GM21737 (cell line): Measurements from ENCODE around the gene TTC8.

Source experiments
- ATAC-seq: cut with Tn5 transposase; IDR thresholded peaks from one replicate; pipeline ENCODE4 v1.9.1; 2021; ENCODE audit warnings: mild to moderate bottlenecking, moderate library complexity; ENCODE audit not compliant: unreplicated experiment

TTC8 gene

GRCh38 chr14:88864198-88864597, 39.7 kb downstream of the TTC8 start:
- no peak for ATAC-seq

- no peak for ATAC-seq
These were observed 41.9 kb downstream of the TTC8 start for GRCh38 chr14:88866305-88866704.

GRCh38 chr14:88868558-88869159, 44.2 kb downstream of the TTC8 start:
- ATAC-seq = no peak

DNA sequence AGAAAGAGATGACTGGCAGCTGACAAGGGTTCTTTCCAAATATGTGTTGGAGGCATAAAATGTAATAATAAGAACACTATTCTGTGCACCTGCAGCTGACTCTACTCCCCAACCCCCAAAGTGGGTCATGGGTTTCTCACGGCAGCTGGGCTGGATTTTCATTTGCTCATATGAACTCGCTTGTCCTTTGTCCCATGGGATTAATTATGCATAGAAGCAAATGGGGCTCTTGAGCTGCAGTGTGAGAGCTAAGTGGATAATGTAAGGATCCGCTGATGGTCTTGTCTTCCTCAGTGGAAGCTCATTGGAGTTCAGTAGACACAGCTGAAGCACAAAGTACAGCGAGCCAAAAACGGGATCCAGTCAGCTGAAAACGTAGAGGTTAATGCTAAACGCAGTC, 46.3 kb downstream of the TTC8 start:
- no peak for ATAC-seq

GRCh38 chr14:88871429-88871828, 47.0 kb downstream of the TTC8 start:
- ATAC-seq = no peak

DNA sequence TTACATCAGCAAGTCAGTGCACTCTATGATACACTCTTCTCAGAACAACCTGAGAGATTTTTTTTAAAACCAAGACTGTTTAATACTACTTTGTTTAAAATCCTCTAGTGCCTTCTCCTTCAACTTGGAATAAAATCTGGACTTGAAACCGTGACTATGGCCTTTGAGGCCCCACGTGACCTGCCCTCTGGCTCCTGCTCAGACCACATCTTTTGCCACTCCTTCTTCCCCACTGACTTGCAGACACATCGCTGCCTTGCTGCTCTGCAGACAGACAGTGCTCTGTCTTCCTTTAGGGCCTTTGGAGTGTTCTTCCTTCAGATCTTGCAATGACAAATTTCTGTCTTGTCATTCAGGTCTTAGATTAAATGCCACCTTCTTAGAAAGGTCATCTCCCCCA, 48.5 kb downstream of the TTC8 start:
- ATAC-seq = no peak

GRCh38 chr14:88877192-88877591, 52.7 kb downstream of the TTC8 start:
- ATAC-seq = no peak

- no peak for ATAC-seq
These were observed 54.6 kb downstream of the TTC8 start for GRCh38 chr14:88879022-88879421.

- no peak for ATAC-seq
These were observed 57.8 kb downstream of the TTC8 start for GRCh38 chr14:88882236-88882635.

DNA sequence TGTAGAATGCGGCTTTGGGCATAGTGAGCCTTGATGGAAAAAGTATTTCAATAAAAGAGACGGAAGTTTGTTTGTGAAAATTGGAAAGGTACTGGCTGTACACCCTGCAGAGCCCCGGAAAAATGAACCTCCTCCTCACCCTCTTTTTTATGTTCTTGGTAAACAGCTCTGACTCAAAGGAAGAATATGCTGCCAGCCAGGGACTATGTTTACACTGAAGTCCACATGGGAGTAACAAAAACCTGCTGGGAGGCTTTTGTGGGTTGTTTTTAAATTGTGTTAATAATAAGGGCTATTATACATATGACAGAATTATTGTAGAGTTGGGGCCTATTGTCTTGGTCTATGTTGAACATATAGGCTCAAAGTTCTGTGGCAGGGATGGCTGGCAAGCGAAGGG, 70.7 kb downstream of the TTC8 start:
- ATAC-seq = no peak

DNA sequence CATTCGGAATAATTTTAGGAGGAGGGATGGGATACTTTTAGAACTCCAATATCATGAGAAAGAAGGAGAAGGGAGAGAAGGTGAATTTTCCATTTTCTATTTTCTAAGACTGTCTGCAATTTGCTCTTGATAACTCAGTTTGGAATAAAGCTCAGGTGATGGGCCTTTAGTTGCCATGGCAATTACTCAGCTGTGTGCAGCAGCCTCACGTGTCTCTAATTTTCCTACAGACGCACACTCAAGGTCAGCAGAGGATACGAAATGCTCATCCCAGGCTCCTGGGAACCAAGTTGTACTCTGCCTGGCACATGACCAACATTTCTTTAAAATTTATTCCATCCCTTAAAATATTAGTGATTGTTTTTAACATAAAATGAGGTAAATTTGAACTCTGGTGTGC, 76.7 kb downstream of the TTC8 start:
- ATAC-seq = no peak

- ATAC-seq = no peak
These were observed 77.5 kb downstream of the TTC8 start for GRCh38 chr14:88901991-88902390.

- no peak for ATAC-seq
These were observed 78.4 kb downstream of the TTC8 start for GRCh38 chr14:88902850-88903249.

DNA sequence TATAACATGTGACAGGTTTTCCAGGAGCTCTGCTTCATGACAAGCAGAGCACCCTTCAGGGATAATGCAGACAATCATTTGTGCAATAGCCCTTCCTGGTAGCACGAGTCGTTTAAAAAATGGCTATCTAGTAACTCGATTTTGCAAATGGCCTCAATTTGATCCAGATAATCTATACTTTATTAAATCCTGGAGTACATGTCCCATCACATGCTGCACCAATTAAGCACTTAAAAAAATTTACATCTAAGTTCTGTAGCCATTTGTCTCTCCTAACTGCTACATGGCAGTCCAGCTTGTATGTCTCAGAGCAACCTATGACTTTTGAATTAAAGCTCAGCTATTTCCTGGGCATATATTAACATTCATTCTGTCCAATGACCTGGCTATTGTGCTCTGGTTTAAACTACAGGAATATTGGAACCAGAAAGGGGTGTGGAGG, 79.8 kb downstream of the TTC8 start:
- ATAC-seq = no peak

DNA sequence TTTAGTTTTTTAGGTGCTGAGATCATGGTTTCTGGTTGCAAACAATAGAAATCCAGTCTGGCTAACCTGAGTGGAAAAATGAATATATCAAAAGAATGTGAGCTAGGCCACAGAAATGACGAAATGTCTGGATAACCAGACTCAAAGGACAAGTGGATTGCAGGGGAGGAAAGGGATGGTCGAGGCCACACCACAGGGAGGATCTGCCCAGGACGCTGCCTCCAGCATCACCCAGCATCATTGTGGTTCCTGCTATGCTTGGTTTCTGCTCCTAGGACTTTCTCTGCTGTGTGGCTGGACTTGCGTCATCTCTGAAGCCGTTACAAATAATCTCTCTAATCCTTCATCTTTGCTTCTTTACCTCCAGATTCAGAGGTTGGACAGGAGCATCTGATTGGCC, 80.4 kb downstream of the TTC8 start:
- no peak for ATAC-seq

- no peak for ATAC-seq
These were observed 83.8 kb downstream of the TTC8 start for GRCh38 chr14:88908216-88908615.

GRCh38 chr14:88910386-88910785, 85.9 kb downstream of the TTC8 start:
- no peak for ATAC-seq

DNA sequence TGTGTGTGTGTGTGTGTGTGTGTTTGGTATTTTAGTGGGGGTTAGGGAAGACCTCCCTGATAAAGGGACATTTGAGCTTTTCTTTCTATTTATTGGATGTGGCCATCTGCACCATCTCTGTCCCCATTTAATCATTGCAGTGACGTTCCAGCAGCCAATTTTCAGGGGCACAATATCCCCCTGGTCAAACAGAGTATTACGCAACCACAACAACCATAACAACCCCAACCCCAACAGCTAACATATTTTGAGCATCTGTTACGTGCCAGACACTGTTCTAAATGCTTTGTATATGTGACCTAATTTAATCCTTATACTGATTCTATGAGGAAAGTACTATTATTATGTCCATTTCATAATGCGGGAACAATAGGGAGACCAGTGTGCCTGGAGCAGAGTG, 87.4 kb downstream of the TTC8 start:
- no peak for ATAC-seq

GRCh38 chr14:88914956-88915355, 90.5 kb downstream of the TTC8 start:
- ATAC-seq = no peak

DNA sequence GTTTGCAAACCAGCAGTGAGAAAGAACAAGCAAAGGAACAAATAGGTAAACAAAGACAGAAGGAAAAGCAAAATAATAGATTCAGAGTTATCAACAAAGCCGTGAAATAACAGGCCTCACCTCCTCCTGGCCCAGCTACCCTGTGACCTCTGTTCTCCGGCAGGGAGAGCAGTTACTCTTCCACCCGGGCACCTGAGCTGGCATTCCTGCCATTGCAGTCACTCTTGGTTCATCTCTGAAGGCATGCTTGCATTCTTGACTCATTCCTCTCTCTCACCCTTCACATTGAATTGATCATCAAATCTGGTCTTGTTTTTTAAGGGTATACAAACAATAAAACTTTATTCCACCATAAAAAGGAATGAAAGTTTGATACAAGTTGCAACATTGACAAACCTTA, 95.1 kb downstream of the TTC8 start:
- ATAC-seq = no peak
